Activated CD4-positive, alpha-beta T cell treated with anti-CD3 and anti-CD28 coated beads, Interleukin-2, amount 50 U/mL, for 16 hours (primary cell): Measurements from ENCODE around the gene ADAMTS12.
A peak's percentile ranks its signal among the peaks of the same experiment; 100 is the strongest.

ENCODE experiments used
- DNase-seq: peaks from one replicate; pipeline ENCODE4 v3.0.0-alpha.2; 2020

The ADAMTS12 gene

DNA sequence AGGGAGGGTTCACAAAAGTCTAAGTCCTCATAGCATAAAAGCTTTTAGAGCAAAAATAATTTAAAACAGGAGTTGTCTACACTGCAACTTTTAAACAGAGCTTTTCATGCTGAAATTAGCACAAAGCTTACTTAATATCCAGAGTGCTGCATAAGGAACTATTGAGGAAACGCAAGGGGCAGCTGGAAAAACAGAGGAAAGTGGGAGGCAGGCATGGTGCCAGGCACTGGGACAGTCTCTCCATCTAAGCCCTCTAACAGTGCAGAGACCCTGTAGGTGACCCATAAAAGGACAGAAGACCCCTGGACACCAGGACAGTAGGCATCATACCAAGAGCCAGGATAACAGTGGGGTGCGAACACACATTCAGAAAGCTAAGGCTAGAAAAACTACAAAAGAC, 49.3 kb downstream of the ADAMTS12 start:
- no peak for DNase-seq

- DNase-seq: no peak
Measured at GRCh38 chr5:33841891-33842290, 49.9 kb downstream of the ADAMTS12 start.

DNA sequence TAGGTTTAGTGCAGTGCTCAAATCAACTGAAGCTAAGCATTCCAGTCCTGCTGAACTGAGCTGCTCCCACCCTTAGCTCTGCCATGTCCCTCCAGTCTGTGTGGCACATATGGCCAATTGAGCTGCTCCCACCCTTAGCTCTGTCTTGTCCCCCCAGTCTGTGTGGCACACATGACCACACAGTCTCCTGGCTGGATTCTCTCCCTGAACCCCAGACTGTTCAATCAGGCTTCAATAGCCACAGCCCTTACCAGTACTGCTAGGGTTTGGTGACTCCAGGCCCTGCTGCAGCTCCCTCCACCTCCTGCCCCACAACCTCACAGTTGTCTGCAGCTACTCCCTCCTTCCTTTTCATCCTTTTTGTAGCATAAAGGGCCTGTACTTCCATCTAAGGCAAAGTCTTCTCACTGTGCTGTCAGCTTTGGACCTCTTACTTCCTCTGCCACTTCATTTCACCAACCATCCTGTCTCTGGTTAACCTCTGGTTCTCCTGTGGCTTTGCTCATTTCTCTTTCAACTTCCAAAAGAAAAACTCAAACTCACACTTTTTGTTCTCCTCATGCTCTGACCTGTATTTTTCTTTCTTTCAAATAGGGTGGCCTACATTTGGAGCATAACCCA, 50.8 kb downstream of the ADAMTS12 start:
- DNase-seq: peak; percentile 68

DNA sequence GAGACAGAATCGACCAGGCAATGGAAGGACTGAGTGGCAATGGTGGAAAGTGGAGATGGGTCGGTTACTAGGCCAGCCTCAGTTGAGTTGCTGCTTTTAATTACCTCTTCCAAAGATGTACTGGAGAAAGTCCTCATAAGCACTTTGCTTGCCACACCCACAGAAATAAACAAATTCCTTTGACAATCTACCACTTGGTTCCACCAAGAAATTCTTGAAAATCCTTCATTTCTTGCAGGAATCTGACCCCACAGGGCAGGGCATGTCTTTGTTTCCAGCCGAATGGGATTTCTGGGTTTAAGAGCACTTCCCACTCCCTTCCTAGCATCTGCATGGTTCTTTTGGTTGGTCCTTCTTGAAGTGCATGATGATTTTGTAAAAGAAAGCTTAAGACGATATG, 54.5 kb downstream of the ADAMTS12 start:
- no peak for DNase-seq

DNA sequence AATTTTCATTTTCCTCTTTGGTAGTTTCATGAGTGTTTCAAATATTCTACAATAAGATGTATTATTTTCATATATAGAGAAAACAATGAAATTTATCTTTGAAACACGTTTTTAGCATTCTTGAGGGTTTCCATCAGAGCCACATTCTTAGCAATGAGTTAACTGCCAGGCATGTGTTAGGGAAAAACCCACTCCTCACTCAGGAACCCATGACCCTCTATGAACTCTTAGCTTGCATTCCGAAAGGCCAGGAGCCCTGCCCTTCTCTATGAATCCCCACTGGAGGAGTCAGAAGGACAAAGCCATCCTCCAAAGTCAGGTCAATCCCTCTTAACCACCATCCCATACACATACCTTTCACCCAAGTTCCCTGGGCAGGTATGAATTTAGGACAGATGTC, 57.5 kb downstream of the ADAMTS12 start:
- DNase-seq: no peak

- DNase-seq: no peak
Measured at GRCh38 chr5:33833237-33833575, 58.6 kb downstream of the ADAMTS12 start.

- DNase-seq: no peak
Measured at GRCh38 chr5:33832404-33833236, 59.2 kb downstream of the ADAMTS12 start.

- no peak for DNase-seq
Measured at GRCh38 chr5:33831041-33831440, 60.7 kb downstream of the ADAMTS12 start.

GRCh38 chr5:33829430-33829829, 62.4 kb downstream of the ADAMTS12 start:
- no peak for DNase-seq

DNA sequence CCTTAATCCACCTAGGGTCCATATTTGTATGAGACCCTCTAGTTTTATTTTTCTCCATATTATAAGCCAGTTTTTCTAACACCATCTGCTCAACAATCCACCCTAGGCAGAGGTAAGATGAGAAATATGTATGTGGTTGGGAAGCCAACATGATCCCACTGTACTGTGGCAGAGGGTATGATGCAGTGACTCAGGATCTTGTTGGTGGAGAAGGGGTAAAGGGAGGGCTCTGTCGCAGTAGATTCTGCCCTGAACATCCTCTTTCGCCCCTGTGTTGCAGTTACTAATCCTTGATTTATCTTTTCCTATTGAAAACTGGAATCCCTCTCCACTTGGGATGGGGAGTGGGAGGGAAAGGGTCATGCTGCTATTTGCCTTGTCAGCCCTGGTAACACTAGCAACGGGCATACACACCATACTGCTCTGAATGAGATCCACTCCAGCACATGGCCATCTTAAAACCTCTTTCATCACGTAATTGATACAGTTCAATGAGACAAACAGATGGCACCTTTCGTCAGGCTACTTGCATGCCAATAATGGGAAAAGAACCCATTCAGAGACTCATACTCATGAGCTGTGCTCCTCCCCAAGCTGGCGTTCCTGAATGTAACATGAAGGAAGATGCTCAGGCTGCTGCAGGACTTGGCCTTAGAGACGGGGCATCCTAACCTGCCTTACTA, 63.0 kb downstream of the ADAMTS12 start:
- DNase-seq: no peak

- DNase-seq: no peak
Measured at GRCh38 chr5:33827885-33828284, 63.9 kb downstream of the ADAMTS12 start.

- DNase-seq: no peak
Measured at GRCh38 chr5:33827018-33827707, 64.6 kb downstream of the ADAMTS12 start.

- no peak for DNase-seq
Measured at GRCh38 chr5:33824516-33825195, 67.1 kb downstream of the ADAMTS12 start.

DNA sequence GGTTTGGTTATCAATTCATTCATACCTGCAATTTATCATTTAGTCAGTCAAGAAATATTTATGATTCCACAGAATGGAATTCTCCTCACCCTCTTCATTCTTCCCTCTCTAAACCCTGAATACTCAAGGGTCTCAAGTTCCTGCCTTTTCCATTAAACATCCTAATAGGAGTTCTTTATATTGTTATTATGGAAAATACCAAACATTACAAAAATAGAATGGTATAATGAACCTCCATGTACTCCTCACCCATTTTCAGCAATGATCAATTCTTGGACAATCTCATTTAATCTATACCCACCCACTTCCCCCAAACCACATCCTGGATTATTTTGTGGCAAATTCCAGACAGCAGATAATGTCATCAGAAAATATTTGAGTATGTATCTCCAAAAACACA, 74.5 kb downstream of the ADAMTS12 start:
- DNase-seq: no peak

DNA sequence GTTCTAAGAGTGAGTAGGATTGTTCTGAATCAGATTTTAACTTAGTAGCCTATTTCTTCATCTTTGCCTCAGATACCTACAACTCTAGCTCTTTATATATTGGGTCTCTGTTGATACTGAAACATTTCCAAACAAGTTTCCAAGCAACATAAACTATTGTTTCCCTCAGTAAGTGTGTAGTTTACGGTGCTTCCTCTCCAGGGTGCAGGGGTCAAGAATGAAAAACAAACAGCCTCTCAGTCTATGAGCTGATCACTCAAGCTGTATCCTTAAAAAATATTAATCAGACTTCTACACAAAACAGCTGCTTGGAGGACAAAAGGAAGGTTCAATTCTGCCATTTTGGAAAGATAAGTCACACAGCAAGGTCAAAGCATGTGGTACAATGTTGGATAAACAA, 75.0 kb downstream of the ADAMTS12 start:
- DNase-seq: no peak

DNA sequence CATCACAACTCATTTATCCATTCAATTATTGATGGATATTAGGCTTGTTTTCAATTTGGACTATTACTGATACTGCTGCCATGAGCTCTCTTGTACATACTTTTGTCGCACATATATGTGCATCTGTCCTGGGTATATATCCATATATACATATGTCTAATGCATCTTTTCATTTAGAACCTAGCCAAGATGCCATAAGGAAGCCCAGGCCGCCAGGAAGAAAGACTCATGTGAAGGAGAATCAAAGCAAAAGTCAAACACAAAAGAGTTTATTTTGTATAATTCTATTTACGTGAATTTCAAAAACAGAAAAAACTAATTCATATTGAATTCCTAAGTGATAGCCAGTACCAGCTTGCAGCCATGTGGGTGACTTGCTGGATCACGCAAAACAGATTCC, 79.0 kb downstream of the ADAMTS12 start:
- DNase-seq: no peak

DNA sequence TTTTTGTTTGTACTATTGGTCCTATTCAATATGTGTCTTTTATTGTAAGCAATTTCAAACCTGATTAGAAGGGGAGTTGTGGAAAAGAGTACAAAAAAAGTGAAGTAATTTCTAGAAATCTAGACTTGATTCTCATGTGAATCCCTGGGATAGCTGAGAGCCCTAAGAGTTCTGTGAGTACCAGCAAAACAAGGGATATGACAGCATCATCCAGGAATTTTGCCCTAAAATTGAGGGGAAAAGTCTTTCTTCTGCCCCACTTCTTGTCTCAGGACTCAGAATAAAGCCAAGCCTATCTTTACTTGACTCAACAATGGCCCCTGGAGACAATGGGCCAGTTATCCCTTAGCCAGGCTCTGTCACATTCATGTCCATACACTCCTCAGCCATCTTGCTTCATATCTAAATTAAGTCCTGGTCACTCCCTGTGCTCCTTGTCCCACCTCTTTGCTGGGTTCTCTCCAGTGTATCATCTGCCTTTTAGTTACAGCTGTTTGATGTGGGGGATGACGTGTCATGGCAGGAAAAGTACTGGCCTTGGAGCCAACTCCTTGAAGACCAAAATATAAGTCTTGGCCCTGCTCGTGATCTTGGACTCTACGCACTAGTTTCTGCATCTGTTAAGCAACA, 81.2 kb downstream of the ADAMTS12 start:
- DNase-seq: no peak

DNA sequence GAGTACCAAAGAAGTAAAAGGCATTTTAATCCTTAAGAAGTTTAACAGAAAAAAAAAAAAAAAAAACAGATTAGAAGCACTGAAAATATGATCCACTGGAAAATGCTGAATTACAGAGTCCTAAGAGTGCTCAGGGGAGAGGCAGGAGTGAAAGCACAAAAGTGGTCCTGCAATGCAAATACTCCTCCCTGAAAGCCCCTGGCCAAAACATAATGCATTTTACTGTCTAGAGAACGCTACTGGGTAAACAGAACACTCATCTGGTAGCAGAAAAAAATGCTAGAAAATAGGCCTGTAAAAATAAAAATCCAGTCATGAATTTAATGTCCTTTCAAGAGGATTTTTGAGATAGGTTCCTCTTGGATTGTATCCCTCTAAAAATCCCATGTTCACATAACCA, 81.9 kb downstream of the ADAMTS12 start:
- DNase-seq: no peak

- DNase-seq: no peak
Measured at GRCh38 chr5:33808699-33809098, 83.1 kb downstream of the ADAMTS12 start.

DNA sequence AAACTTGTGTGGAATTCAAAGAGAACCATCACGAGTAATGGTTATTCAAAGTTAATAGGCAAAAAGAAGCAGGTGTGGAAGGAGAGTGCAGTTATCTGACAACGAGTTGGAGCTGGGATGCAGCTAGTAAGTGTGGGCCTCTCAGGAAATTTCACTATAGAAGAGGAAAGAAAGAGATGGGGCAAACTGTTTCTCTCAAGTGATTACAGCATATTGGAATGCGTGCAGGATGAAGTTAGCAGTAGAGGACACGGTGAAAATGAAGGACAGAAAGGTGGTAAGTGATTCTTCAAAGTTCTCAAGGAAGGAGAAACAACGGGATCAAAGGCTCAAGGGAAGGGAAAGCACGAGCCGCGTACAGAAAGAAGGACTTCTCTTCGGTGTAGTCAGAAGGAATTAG, 84.0 kb downstream of the ADAMTS12 start:
- no peak for DNase-seq

DNA sequence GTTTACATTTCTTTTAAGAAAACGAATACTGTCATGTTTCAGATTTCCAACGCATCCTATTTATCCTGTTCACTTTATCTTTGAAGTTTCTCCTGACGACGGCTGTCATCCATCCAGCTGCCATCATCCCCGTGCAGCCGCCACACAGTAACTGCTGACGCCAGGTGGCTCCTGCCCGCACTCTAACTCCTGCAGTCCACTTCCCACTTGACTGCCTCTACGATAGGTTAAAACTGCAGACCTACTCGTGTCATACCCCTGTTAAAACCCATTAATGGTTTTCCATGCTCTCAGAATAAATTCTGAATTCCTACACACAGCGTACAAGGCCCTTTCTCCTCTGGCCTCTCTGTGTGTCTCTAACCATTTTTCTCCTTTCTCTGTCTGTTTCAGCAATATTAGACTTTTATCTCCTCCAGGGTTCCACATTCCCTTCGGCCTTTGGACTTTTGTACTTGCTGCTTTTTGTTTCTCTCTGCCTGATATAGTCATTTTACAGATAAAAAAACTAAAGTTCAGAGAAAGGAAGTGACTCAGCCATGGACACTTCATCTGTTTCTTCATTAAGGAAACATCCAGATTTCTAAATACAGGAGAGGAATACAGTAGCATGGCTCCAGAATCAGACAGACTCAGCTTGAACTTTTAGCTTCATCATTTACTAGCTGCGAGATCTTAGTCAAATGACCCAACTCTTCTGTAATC, 84.9 kb downstream of the ADAMTS12 start:
- DNase-seq: no peak

GRCh38 chr5:33801292-33801691, 90.5 kb downstream of the ADAMTS12 start:
- no peak for DNase-seq
